ENCODE measurements around the gene ZNF280B. TPM values are rescaled to one million over a fixed set of nuclear protein-coding genes. Genes with fewer than 3 reads are reported as not detected.

The ZNF280B gene
- total RNA-seq, 4 donors from 2014 or later = 0.08 to 0.19 (median 0.18) TPM; not detected in 1

DNA sequence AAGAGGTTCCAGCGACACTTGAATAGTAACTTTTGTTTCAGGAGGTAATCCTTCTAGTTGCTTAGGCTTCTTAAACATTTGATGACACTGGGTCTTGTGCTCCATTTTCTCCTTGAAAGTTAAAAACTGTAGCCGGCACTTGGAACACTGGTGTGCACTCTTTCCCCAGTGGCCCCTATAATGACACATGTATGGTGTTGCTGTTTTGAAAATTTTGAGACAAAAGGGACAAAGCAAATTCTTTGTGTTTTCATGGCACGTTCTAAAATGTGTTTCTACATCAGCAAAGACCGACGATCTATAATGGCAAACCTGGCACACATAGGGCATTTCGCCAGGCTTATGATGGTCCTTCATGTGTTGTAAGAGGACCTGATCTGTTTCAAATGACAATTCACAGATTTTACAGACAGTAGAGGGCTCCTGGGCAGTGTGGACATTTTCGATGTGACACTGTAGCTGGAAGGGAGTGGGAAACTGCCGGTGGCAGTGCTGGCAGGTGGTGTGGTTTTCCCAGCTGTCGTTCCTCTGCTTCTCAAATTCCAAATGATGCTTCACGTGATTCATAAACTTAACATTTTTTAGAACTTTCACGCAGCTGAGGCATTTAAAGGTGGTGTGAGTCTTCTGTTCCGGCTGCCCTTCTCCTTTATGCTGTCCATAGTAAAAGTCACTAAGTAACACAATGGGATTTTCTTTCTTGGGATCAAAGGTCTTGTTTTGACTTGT lies 20.5 kb downstream of the ZNF280B start:
- intact Hi-C loops (cut with DNase I) = no loop called here
- no peaks in the 10 kb centered on the region for H3K27me3 ChIP-seq
- no peaks in the 10 kb centered on the region for H3K4me1 ChIP-seq
- no peak overlapping the region for H3K4me3 ChIP-seq
- H3K27ac ChIP-seq = no peak overlapping the region
- no peak for DNase-seq
- no peaks in the 10 kb centered on the region for H3K9me3 ChIP-seq
- no peak for TF ChIP-seq CTCF (IDR thresholded peaks at IDR 0.05)
- TF ChIP-seq POLR2A (IDR thresholded peaks at IDR 0.05) = no peak
- H3K36me3 ChIP-seq = no peaks in the 10 kb centered on the region
- WGBS, 2 donors = 85 to 89% methylated on average over 12 of the region's 12 CpGs

DNA sequence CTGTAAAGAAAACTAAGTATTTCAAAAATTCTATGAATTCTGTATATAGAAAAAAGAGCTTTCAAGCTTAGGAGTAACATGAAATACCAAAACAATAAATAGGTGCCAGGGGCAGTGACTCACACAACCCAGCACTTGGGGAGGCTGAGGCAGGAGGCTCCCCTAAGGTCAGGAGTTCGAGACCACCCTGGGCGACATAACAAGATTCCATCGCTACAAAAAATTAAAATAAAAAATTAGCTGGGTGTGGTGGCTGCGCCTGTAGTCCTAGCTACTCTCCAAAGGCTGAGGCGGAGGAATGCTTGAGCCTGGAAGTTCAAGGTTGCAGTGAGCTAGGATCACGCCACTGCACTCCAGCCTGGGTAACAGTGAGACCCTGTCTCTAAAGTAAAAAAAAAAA lies 21.5 kb downstream of the ZNF280B start:
- H3K27ac ChIP-seq = no peak overlapping the region
- no peaks in the 10 kb centered on the region for H3K4me1 ChIP-seq
- no peak for DNase-seq
- no peaks in the 10 kb centered on the region for H3K9me3 ChIP-seq
- no peaks in the 10 kb centered on the region for H3K27me3 ChIP-seq
- H3K36me3 ChIP-seq = no peaks in the 10 kb centered on the region
- WGBS, 2 donors = 83 to 94% methylated on average over 6 of the region's 6 CpGs
- no peak overlapping the region for H3K4me3 ChIP-seq
- intact Hi-C loops (cut with DNase I) = no loop called here
- no peak for TF ChIP-seq POLR2A (IDR thresholded peaks at IDR 0.05)
- TF ChIP-seq CTCF (IDR thresholded peaks at IDR 0.05) = no peak

DNA sequence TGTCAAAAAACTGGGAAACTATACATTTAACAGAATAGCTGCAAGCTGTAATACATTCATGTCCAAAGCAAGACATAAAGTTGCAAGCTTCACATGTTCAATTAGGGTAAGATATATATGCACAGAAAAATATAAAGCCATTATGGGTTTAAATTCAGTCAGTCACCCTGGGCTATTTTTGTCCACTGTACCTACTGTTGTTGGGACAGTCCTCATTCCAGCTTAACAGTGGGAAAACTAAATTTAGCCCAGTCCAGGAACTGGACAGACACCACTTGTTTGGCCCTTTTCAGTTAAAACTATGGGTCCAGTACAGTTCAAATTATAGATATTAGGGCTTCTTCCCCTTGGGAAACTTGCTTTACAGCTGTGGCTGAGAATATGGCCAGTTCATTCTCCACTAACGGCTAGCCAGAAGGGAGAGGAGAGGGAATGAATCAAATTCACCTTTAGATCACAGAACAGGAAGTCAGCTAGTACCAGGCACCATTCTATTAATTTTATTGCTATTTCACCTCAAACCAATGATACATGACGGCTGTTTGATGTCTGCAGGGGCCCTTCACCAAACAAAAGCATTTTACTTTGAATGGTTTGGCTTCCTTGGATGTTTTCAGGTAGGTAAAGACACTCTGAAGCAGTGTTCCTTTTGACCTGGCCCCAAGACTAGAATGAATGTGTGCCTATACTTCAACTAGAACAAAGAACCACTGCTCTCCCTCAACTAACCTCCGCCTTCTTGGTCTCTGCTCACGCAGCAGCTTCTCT lies 22.2 kb downstream of the ZNF280B start:
- Histone ChIP-seq H3K36me3 (no peaks in the 10 kb centered on the region), H3K27ac (no peak overlapping the region), H3K27me3 (no peaks in the 10 kb centered on the region), H3K4me3 (no peak overlapping the region), H3K9me3 (no peaks in the 10 kb centered on the region), H3K4me1 (no peaks in the 10 kb centered on the region)
- WGBS, 2 donors = 67 to 74% methylated on average over 4 of the region's 4 CpGs
- intact Hi-C loops (cut with DNase I) = no loop called here
- TF ChIP-seq POLR2A (IDR thresholded peaks at IDR 0.05) (no peak), CTCF (IDR thresholded peaks at IDR 0.05) (no peak)
- DNase-seq = no peak

DNA sequence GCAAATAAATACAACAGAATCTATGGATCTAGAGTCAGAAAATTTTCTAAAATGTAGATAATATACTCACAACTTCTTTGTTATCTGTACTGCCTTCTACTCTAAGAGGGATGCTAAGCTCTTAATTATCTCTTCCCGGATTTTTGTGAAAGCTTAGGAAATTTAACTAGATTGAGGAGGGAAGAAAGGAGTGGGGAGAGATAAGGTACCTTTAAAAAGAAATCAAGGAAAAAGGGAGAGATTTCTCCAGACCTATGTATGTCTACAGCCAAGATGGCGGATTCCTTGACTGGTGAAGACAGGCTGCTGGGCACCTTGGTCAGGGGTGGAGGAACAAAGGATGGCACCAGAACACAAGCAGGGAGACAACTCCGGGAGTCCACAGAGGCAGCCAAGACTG lies 23.0 kb downstream of the ZNF280B start:
- H3K4me3 ChIP-seq = no peak overlapping the region
- no peak overlapping the region for H3K27ac ChIP-seq
- H3K27me3 ChIP-seq = no peaks in the 10 kb centered on the region
- 79 to 84% methylated on average over 3 of the region's 3 CpGs for WGBS, 2 donors
- intact Hi-C loops (cut with DNase I) = no loop called here
- no peak for TF ChIP-seq POLR2A (IDR thresholded peaks at IDR 0.05)
- no peak for TF ChIP-seq CTCF (IDR thresholded peaks at IDR 0.05)
- no peaks in the 10 kb centered on the region for H3K9me3 ChIP-seq
- H3K36me3 ChIP-seq = no peaks in the 10 kb centered on the region
- no peaks in the 10 kb centered on the region for H3K4me1 ChIP-seq
- no peak for DNase-seq

- WGBS, 2 donors = 85 to 88% methylated on average over 11 of the region's 11 CpGs
These were observed 24.5 kb downstream of the ZNF280B start for GRCh38 chr22:22484023-22484422.

More at GRCh38 chr22:22484023-22484422, 24.5 kb downstream of the ZNF280B start:
- Histone ChIP-seq H3K9me3 (no peaks in the 10 kb centered on the region), H3K4me3 (no peak overlapping the region), H3K27me3 (no peaks in the 10 kb centered on the region), H3K27ac (no peak overlapping the region), H3K36me3 (no peaks in the 10 kb centered on the region), H3K4me1 (no peaks in the 10 kb centered on the region)
- no peak for DNase-seq
- intact Hi-C loops (cut with DNase I) = no loop called here
- TF ChIP-seq CTCF (IDR thresholded peaks at IDR 0.05) = no peak
- no peak for TF ChIP-seq POLR2A (IDR thresholded peaks at IDR 0.05)
